Fibroblast of lung (primary cell): ENCODE measurements around the gene ATXN1.
"Not testable (repeated sequence)": the region's sequence is repeated elsewhere in the genome, so short reads cannot be mapped to it uniquely, and the experiment has no call there.

Source experiments
- CTCF ChIP-seq, 2 donors: IDR thresholded peaks in 1 of 2; conservative IDR thresholded peaks in 1 of 2; 1 replicate in 1 of 2; 2 replicates in 1 of 2; pipeline ENCODE4 v1.5.1; 2011 to 2012; ENCODE audit warnings: low read length in 2 of 2, control low read depth in 1 of 2, inconsistent platforms in 1 of 2, low read depth in 1 of 2, mild to moderate bottlenecking in 1 of 2
- EZH2 ChIP-seq: IDR thresholded peaks from 2 replicates; pipeline ENCODE4 v1.5.1; 2012; ENCODE audit warnings: low read length, control low read depth, mild to moderate bottlenecking; ENCODE audit errors: missing control alignments

- not testable (repeated sequence) for TF ChIP-seq CTCF (conservative IDR thresholded peaks at IDR 0.05 in 1 of 2, IDR thresholded peaks at IDR 0.05 in 1 of 2; ENCODE audit: low read depth in 1 of 2, low read length in 2 of 2); EZH2
Observed at GRCh38 chr6:16614143-16614542, 147.1 kb downstream of the ATXN1 start.
